ENCODE measurements around the gene TRPV5. TPM values are rescaled to one million over a fixed set of nuclear protein-coding genes. Genes with fewer than 3 reads are reported as not detected.

The TRPV5 gene
- total RNA-seq, 4 donors from 2014 or later: not detected

- in situ Hi-C loops (cut with MboI; ENCODE audit: low pct_ligation_motif_present in 1 of 4, low pct_unique_long_range_greater_than_20kb in 1 of 4, low sequenced_read_pairs in 3 of 4) (no loop called here), intact Hi-C loops (cut with DNase I; ENCODE audit: low total_unique reads) (no loop called here)
These were observed 10.2 kb upstream of the TRPV5 start for GRCh38 chr7:142943706-142944268.

GRCh38 chr7:142942746-142943145 is 9.2 kb upstream of the TRPV5 start:
- Histone ChIP-seq H3K9me3 (no peaks in the 10 kb centered on the region), H3K4me3 (no peak overlapping the region), H3K36me3 (no peaks in the 10 kb centered on the region), H3K4me1 (no peaks in the 10 kb centered on the region), H3K27me3 (no peaks in the 10 kb centered on the region), H3K27ac (no peak overlapping the region)
- 86 to 91% methylated on average over 6 of the region's 6 CpGs for WGBS, 2 donors (ENCODE audit: low coverage in 1 of 2)
- in situ Hi-C loops (cut with MboI; ENCODE audit: low pct_ligation_motif_present in 1 of 4, low pct_unique_long_range_greater_than_20kb in 1 of 4, low sequenced_read_pairs in 3 of 4) (no loop called here), intact Hi-C loops (cut with DNase I; ENCODE audit: low total_unique reads) (no loop called here)
- DNase-seq: no peak
- no peak for TF ChIP-seq CTCF (IDR thresholded peaks at IDR 0.05)
- TF ChIP-seq POLR2A (IDR thresholded peaks at IDR 0.05): no peak
- no peak for TF ChIP-seq EP300 (IDR thresholded peaks at IDR 0.05; ENCODE audit: low read depth)
- TF ChIP-seq POLR2AphosphoS5 (IDR thresholded peaks at IDR 0.05): no peak

More at GRCh38 chr7:142943706-142944268, 10.2 kb upstream of the TRPV5 start:
- H3K27me3 ChIP-seq: no peaks in the 10 kb centered on the region
- no peak overlapping the region for H3K27ac ChIP-seq
- no peak overlapping the region for H3K4me3 ChIP-seq
- no peaks in the 10 kb centered on the region for H3K9me3 ChIP-seq
- TF ChIP-seq POLR2AphosphoS5 (IDR thresholded peaks at IDR 0.05) (no peak), POLR2A (IDR thresholded peaks at IDR 0.05) (no peak), EP300 (IDR thresholded peaks at IDR 0.05; ENCODE audit: low read depth) (no peak), CTCF (IDR thresholded peaks at IDR 0.05) (no peak)
- 80% methylated on average over 7 of the region's 7 CpGs; no CpG with 5 or more reads in 1 of the 2 donors for WGBS, 2 donors (ENCODE audit: low coverage in 1 of 2)
- no peak for DNase-seq
- no peaks in the 10 kb centered on the region for H3K36me3 ChIP-seq
- H3K4me1 ChIP-seq: no peaks in the 10 kb centered on the region

GRCh38 chr7:142941541-142941940 is 8.0 kb upstream of the TRPV5 start:
- no peak overlapping the region for H3K4me3 ChIP-seq
- TF ChIP-seq POLR2A (IDR thresholded peaks at IDR 0.05) (no peak), POLR2AphosphoS5 (IDR thresholded peaks at IDR 0.05) (no peak), CTCF (IDR thresholded peaks at IDR 0.05) (no peak), EP300 (IDR thresholded peaks at IDR 0.05; ENCODE audit: low read depth) (no peak)
- 90% methylated on average over 7 of the region's 7 CpGs; no CpG with 5 or more reads in 1 of the 2 donors for WGBS, 2 donors (ENCODE audit: low coverage in 1 of 2)
- H3K36me3 ChIP-seq: no peaks in the 10 kb centered on the region
- no peak overlapping the region for H3K27ac ChIP-seq
- no peaks in the 10 kb centered on the region for H3K9me3 ChIP-seq
- no peaks in the 10 kb centered on the region for H3K27me3 ChIP-seq
- intact Hi-C loops (cut with DNase I; ENCODE audit: low total_unique reads) (no loop called here), in situ Hi-C loops (cut with MboI; ENCODE audit: low pct_ligation_motif_present in 1 of 4, low pct_unique_long_range_greater_than_20kb in 1 of 4, low sequenced_read_pairs in 3 of 4) (no loop called here)
- no peaks in the 10 kb centered on the region for H3K4me1 ChIP-seq
- DNase-seq: no peak

GRCh38 chr7:142940966-142941535 is 7.5 kb upstream of the TRPV5 start:
- intact Hi-C loops (cut with DNase I; ENCODE audit: low total_unique reads): no loop called here
- no peak overlapping the region for H3K27ac ChIP-seq
- in situ Hi-C loops (cut with MboI; ENCODE audit: low pct_ligation_motif_present in 1 of 4, low pct_unique_long_range_greater_than_20kb in 1 of 4, low sequenced_read_pairs in 3 of 4): no loop called here
- TF ChIP-seq POLR2A (IDR thresholded peaks at IDR 0.05): no peak
- no peak for TF ChIP-seq CTCF (IDR thresholded peaks at IDR 0.05)
- TF ChIP-seq EP300 (IDR thresholded peaks at IDR 0.05; ENCODE audit: low read depth): no peak
- no peak for TF ChIP-seq POLR2AphosphoS5 (IDR thresholded peaks at IDR 0.05)
- H3K36me3 ChIP-seq: no peaks in the 10 kb centered on the region
- H3K9me3 ChIP-seq: no peaks in the 10 kb centered on the region
- 74 to 77% methylated on average over 10 of the region's 10 CpGs for WGBS, 2 donors (ENCODE audit: low coverage in 1 of 2)
- no peaks in the 10 kb centered on the region for H3K4me1 ChIP-seq
- no peaks in the 10 kb centered on the region for H3K27me3 ChIP-seq
- no peak for DNase-seq
- no peak overlapping the region for H3K4me3 ChIP-seq

Measured in transverse colon (tissue), 4 donors.